Mammary epithelial cell (primary cell): Measurements from ENCODE around the gene FAXC.

Experiments used
- EZH2 ChIP-seq: IDR thresholded peaks from 2 replicates; pipeline ENCODE4 v1.6.1; 2012; ENCODE audit warnings: low read length, inconsistent platforms, borderline replicate concordance
- TF ChIP-seq, protein P1 (sequence below), 2 donors: IDR thresholded peaks in 1 of 2; conservative IDR thresholded peaks in 1 of 2; 2 replicates each; pipeline ENCODE4 v1.5.1; 2011 to 2012; ENCODE audit warnings: inconsistent platforms in 2 of 2, low read length in 2 of 2, mild to moderate bottlenecking in 2 of 2, control low read depth in 1 of 2, low read depth in 1 of 2; ENCODE audit not compliant: insufficient read depth in 1 of 2; ENCODE audit errors: extremely low read depth in 1 of 2

DNA sequence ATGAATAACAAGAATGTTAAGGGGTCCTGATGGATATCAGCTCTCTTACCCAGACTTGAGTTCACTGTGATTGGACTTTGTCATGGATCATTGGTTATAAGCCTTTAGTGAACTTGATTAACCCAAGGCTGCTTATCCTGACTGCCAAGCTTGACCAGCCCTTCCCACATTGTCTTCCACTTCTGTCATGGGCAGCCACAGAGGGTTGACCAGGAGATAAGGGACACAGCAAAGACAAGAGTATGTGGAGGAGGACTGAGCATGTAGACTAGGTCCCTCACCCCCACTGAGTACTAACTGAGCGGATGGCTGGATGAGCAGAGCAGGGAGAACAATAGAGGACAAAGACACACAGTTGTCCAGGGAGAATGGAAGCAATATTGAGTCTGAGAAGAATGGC is 52.5 kb downstream of the FAXC start:
- TF ChIP-seq, protein P1, sequence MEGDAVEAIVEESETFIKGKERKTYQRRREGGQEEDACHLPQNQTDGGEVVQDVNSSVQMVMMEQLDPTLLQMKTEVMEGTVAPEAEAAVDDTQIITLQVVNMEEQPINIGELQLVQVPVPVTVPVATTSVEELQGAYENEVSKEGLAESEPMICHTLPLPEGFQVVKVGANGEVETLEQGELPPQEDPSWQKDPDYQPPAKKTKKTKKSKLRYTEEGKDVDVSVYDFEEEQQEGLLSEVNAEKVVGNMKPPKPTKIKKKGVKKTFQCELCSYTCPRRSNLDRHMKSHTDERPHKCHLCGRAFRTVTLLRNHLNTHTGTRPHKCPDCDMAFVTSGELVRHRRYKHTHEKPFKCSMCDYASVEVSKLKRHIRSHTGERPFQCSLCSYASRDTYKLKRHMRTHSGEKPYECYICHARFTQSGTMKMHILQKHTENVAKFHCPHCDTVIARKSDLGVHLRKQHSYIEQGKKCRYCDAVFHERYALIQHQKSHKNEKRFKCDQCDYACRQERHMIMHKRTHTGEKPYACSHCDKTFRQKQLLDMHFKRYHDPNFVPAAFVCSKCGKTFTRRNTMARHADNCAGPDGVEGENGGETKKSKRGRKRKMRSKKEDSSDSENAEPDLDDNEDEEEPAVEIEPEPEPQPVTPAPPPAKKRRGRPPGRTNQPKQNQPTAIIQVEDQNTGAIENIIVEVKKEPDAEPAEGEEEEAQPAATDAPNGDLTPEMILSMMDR (conservative IDR thresholded peaks at IDR 0.05 in 1 of 2, IDR thresholded peaks at IDR 0.05 in 1 of 2; ENCODE audit: extremely low read depth in 1 of 2, insufficient read depth in 1 of 2, low read depth in 1 of 2, low read length in 2 of 2), result no peak
- TF ChIP-seq EZH2, result no peak
